Neural progenitor cell (in vitro differentiated cells): ENCODE measurements around the gene OTUD5.

ENCODE experiments used
- EZH2 ChIP-seq: fragments of 200-600 bp; sonication (generic); IDR thresholded peaks from 2 replicates; pipeline ENCODE4 v1.6.1; 2017; ENCODE audit warnings: antibody characterized with exemption, mild to moderate bottlenecking, moderate library complexity
- EZH2phosphoT487 ChIP-seq: fragments of 200-600 bp; sonication (generic); IDR thresholded peaks from 2 replicates; pipeline ENCODE4 v1.6.1; 2017; ENCODE audit warnings: antibody characterized with exemption
- TF ChIP-seq, protein P1 (sequence below): fragments of 200-600 bp; sonication (generic); IDR thresholded peaks from 2 replicates; pipeline ENCODE4 v1.5.1; 2017; ENCODE audit warnings: antibody characterized with exemption, mild to moderate bottlenecking

DNA sequence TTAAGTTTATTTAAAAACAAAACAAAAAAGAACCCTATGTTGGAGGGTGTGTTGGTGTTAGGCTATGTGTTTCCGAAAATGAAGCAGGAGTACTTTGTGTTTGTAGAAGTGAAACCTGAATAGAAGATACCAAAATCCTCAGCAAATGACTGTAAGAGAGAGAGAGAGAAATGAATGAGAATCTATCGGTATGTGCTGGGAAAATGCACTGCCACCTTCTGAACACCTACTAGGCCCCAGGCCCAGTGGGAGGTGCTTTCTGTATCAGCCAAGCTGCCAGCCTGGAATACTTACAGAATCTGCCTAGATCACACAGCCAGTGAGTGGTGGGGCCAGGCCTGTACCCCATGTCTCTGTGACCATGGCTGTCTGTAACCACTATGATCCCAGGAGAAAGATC is 23.6 kb downstream of the OTUD5 start:
- TF ChIP-seq, protein P1, sequence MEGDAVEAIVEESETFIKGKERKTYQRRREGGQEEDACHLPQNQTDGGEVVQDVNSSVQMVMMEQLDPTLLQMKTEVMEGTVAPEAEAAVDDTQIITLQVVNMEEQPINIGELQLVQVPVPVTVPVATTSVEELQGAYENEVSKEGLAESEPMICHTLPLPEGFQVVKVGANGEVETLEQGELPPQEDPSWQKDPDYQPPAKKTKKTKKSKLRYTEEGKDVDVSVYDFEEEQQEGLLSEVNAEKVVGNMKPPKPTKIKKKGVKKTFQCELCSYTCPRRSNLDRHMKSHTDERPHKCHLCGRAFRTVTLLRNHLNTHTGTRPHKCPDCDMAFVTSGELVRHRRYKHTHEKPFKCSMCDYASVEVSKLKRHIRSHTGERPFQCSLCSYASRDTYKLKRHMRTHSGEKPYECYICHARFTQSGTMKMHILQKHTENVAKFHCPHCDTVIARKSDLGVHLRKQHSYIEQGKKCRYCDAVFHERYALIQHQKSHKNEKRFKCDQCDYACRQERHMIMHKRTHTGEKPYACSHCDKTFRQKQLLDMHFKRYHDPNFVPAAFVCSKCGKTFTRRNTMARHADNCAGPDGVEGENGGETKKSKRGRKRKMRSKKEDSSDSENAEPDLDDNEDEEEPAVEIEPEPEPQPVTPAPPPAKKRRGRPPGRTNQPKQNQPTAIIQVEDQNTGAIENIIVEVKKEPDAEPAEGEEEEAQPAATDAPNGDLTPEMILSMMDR: no peak
- TF ChIP-seq EZH2: no peak
- no peak for TF ChIP-seq EZH2phosphoT487
